NCI-H2171 treated with DMSO at 0.1 percent for 48 hours (cell line): Measurements from ENCODE around the gene GABPA.

Experiments used
- DNase-seq: peaks from one replicate; lab custom pipeline; 2025; lab: John Stamatoyannopoulos, UW

The GABPA gene

GRCh38 chr21:25811186-25811585, 76.4 kb downstream of the GABPA start:
- no peak for DNase-seq

GRCh38 chr21:25813917-25814316, 79.1 kb downstream of the GABPA start:
- DNase-seq, result no peak

- DNase-seq, result no peak
Observed at GRCh38 chr21:25818121-25818520, 83.3 kb downstream of the GABPA start.

DNA sequence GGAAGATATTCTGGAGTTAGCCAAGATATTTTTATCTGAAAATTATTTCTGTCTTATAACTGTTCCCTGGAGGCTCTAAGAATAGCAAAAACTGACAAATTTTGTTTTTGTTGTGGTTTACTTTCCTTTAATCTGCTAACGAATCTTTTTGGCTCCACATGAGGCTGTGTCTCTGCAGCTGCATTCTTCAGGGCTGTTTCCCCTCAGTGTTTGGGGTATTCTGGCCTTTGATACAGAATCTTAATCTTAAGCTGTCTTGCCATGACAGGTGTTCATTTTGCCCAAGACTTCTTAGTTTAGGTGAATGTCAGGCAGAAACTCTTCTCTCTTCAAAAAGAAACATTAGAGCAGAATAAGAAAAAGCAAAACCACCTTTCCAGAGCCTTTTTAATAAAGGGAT, 83.8 kb downstream of the GABPA start:
- no peak for DNase-seq
